CD14-positive monocyte (primary cell): ENCODE results near the gene PSEN1. TPM values are rescaled to one million over a fixed set of nuclear protein-coding genes. Genes with fewer than 3 reads are reported as not detected.
"Not testable (repeated sequence)": the region's sequence is repeated elsewhere in the genome, so short reads cannot be mapped to it uniquely, and the experiment has no call there.

Experiments
- DNase-seq, 3 donors: peaks; one replicate each; pipeline ENCODE4 v3.0.0-alpha.2; 2011 to 2022
- H2AFZ ChIP-seq: 2 replicates; pipeline ENCODE4 v1.6.0; 2012; ENCODE audit warnings: mild to moderate bottlenecking, low read depth, low read length, inconsistent platforms; ENCODE audit not compliant: insufficient read depth, poor library complexity, severe bottlenecking
- H3K27ac ChIP-seq, 2 donors: 1 replicate in 1 of 2; 2 replicates in 1 of 2; pipeline ENCODE4 v1.5.1; 2012 to 2013; ENCODE audit warnings: low read length in 2 of 2, control low read depth in 1 of 2, inconsistent platforms in 1 of 2, low read depth in 1 of 2, mild to moderate bottlenecking in 1 of 2
- H3K27me3 ChIP-seq, 2 donors: one replicate each; pipeline versions ENCODE4 v1.6.0 to v1.6.1; 2011 to 2013; ENCODE audit warnings: low read length in 2 of 2; ENCODE audit not compliant: control insufficient read depth in 2 of 2, insufficient read depth in 2 of 2
- H3K36me3 ChIP-seq, 2 donors: replicated peaks in 1 of 2; 1 replicate in 1 of 2; 2 replicates in 1 of 2; pipeline versions ENCODE4 v1.5.1 to v1.6.1; 2012 to 2013; ENCODE audit warnings: low read length in 2 of 2, control low read depth in 1 of 2, inconsistent platforms in 1 of 2, mild to moderate bottlenecking in 1 of 2; ENCODE audit not compliant: insufficient read depth in 2 of 2, control insufficient read depth in 1 of 2
- H3K4me1 ChIP-seq, 2 donors: 1 replicate in 1 of 2; 2 replicates in 1 of 2; pipeline versions ENCODE4 v1.5.1 to v1.6.1; 2012 to 2013; ENCODE audit warnings: low read length in 2 of 2, control low read depth in 1 of 2, inconsistent platforms in 1 of 2, mild to moderate bottlenecking in 1 of 2, moderate library complexity in 1 of 2; ENCODE audit not compliant: insufficient read depth in 2 of 2, control insufficient read depth in 1 of 2
- H3K4me2 ChIP-seq: replicated peaks from 2 replicates; pipeline ENCODE3; 2012; ENCODE audit warnings: low read length, moderate library complexity, mild to moderate bottlenecking; ENCODE audit not compliant: poor library complexity, severe bottlenecking; ENCODE audit errors: extremely low read depth
- H3K4me3 ChIP-seq, 3 experiments: fragments of 200-600 bp in 1 of 3; sonication (generic) in 1 of 3; replicated peaks in 1 of 3; 1 replicate in 2 of 3; 2 replicates in 1 of 3; pipeline ENCODE4 v1.5.1; 2011 to 2013; ENCODE audit warnings: low read length in 3 of 3, mild to moderate bottlenecking in 3 of 3, control low read depth in 2 of 3, low read depth in 2 of 3, inconsistent platforms in 1 of 3, moderate library complexity in 1 of 3
- H3K79me2 ChIP-seq: 2 replicates; pipeline ENCODE4 v1.6.0; 2012; ENCODE audit warnings: mild to moderate bottlenecking, control low read depth, inconsistent platforms, low read length, moderate library complexity; ENCODE audit not compliant: insufficient read depth
- H3K9ac ChIP-seq: 2 replicates; pipeline ENCODE4 v1.6.0; 2017; ENCODE audit warnings: low read length, mild to moderate bottlenecking; ENCODE audit not compliant: insufficient read depth, poor library complexity, severe bottlenecking
- H3K9me3 ChIP-seq, 2 donors: replicated peaks in 1 of 2; 1 replicate in 1 of 2; 2 replicates in 1 of 2; pipeline versions ENCODE4 v1.5.1 to v1.6.1; 2012 to 2013; ENCODE audit warnings: low read length in 2 of 2, control low read depth in 1 of 2; ENCODE audit not compliant: control insufficient read depth in 1 of 2, insufficient read depth in 1 of 2
- H4K20me1 ChIP-seq: 2 replicates; pipeline ENCODE4 v1.6.0; 2012; ENCODE audit warnings: mild to moderate bottlenecking, low read length, control low read depth, moderate library complexity; ENCODE audit not compliant: insufficient read depth
- H3K27ac Mint-ChIP-seq, 7 donors: one replicate each; pipeline ENCODE4 v1.8.0; 2020; ENCODE audit warnings: mild to moderate bottlenecking in 7 of 7, mixed read lengths in 7 of 7, moderate library complexity in 6 of 7, inconsistent platforms in 2 of 7
- H3K27me3 Mint-ChIP-seq, 3 donors: one replicate each; pipeline ENCODE4 v1.8.0; 2021 to 2022; ENCODE audit warnings: low read depth in 3 of 3, mild to moderate bottlenecking in 3 of 3, mixed read lengths in 3 of 3, moderate library complexity in 3 of 3, inconsistent platforms in 1 of 3
- H3K36me3 Mint-ChIP-seq, 2 donors: one replicate each; pipeline ENCODE4 v1.8.0; 2020; ENCODE audit warnings: mixed read lengths in 2 of 2, inconsistent platforms in 1 of 2, mild to moderate bottlenecking in 1 of 2
- H3K4me1 Mint-ChIP-seq: one replicate; pipeline ENCODE4 v1.8.0; 2020; ENCODE audit warnings: mild to moderate bottlenecking, mixed read lengths
- H3K4me3 Mint-ChIP-seq, 2 donors: one replicate each; pipeline ENCODE4 v1.8.0; 2020; ENCODE audit warnings: mild to moderate bottlenecking in 2 of 2, mixed read lengths in 2 of 2, moderate library complexity in 1 of 2
- H3K9me3 Mint-ChIP-seq, 7 donors: one replicate each; pipeline ENCODE4 v1.8.0; 2020 to 2022; ENCODE audit warnings: mixed read lengths in 7 of 7, mild to moderate bottlenecking in 6 of 7, moderate library complexity in 6 of 7, inconsistent platforms in 2 of 7
- CTCF ChIP-seq: fragments of 200-600 bp; IDR thresholded peaks from one replicate; pipeline ENCODE4 v1.8.0; 2022; ENCODE audit warnings: antibody characterized with exemption, mild to moderate bottlenecking
- WGBS: methylation state at CpG from one replicate; pipeline ENCODE4 v1.1.5; 2013; ENCODE audit warnings: missing lambda C conversion rate; ENCODE audit not compliant: insufficient coverage; 5-methylcytosine and 5-hydroxymethylcytosine counted together
- intact Hi-C, 2 donors: fragments of 100-400 bp; cut with micrococcal nuclease; formaldehyde crosslinking; loops; one replicate each; pipeline versions ENCODE4 v1.15.0 to v1.15.1; 2023
- polyA plus RNA-seq, 3 donors: library from polyadenylated mRNA; depleted of rRNA in 1 of 3; unstranded in 2 of 3; stranded (reverse) in 1 of 3; fragments of 300-500 nt in 2 of 3; fragments of >200 nt in 1 of 3; fragmentation: Illumina TruSeq in 2 of 3; gene quantifications; 1 replicate in 2 of 3; 2 replicates in 1 of 3; pipeline ENCODE4 v1.2.3, GENCODE V29; 2012 to 2021

The PSEN1 gene
- polyA plus RNA-seq, 3 donors: 42.4 to 130 (median 85.6) TPM

- H3K27me3 Mint-ChIP-seq: no peaks in the 10 kb centered on the region
- H3K9me3 Mint-ChIP-seq: no peaks in the 10 kb centered on the region
- Histone ChIP-seq H2AFZ (no peak overlapping the region), H3K27ac (no peak overlapping the region), H3K4me3 (no peak overlapping the region), H4K20me1 (peaks cover 98% of the 10 kb centered on the region), H3K9me3 (no peaks in the 10 kb centered on the region), H3K79me2 (peaks cover 49% of the 10 kb centered on the region), H3K4me1 (no peaks in the 10 kb centered on the region), H3K27me3 (no peaks in the 10 kb centered on the region), H3K4me2 (no peak overlapping the region), H3K36me3 (peaks cover 86 to 100% of the 10 kb centered on the region in 2 donors), H3K9ac (no peak overlapping the region)
- DNase-seq: no peak
- 100% methylated on average over 2 of the region's 9 CpGs for WGBS
- TF ChIP-seq CTCF: no peak
- no peak overlapping the region for H3K4me3 Mint-ChIP-seq
- H3K27ac Mint-ChIP-seq: peak overlapping the region in 3 of 7 donors; percentile 13 to 27 (median 24)
- peaks cover 84 to 95% of the 10 kb centered on the region in 2 donors for H3K36me3 Mint-ChIP-seq
- intact Hi-C loops: no loop called here
- H3K4me1 Mint-ChIP-seq: no peaks in the 10 kb centered on the region
These were observed 32.0 kb downstream of the PSEN1 start for GRCh38 chr14:73168274-73168673.

- peaks cover 52% of the 10 kb centered on the region for H3K79me2 ChIP-seq
- DNase-seq: no peak
- TF ChIP-seq CTCF: no peak
These were observed 32.4 kb downstream of the PSEN1 start for GRCh38 chr14:73168691-73169090.

GRCh38 chr14:73169855-73170254 lies 33.5 kb downstream of the PSEN1 start:
- H3K4me1 Mint-ChIP-seq, H3K4me3 ChIP-seq, intact Hi-C loops, H3K9ac ChIP-seq, H3K4me1 ChIP-seq, H3K4me3 Mint-ChIP-seq, H3K27me3 ChIP-seq, DNase-seq, H2AFZ ChIP-seq, H3K4me2 ChIP-seq, H3K9me3 ChIP-seq, H3K9me3 Mint-ChIP-seq, H3K27me3 Mint-ChIP-seq: not testable (repeated sequence)
- H3K27ac Mint-ChIP-seq: peak overlapping the region in 2 of 7 donors; percentile 31 to 86
- peak overlapping the region in 1 of 2 donors; percentile 44 for H3K27ac ChIP-seq
- peaks cover 82% of the 10 kb centered on the region for H4K20me1 ChIP-seq
- peaks cover 46% of the 10 kb centered on the region for H3K79me2 ChIP-seq
- peaks cover 83 to 95% of the 10 kb centered on the region in 2 donors for H3K36me3 Mint-ChIP-seq
- peaks cover 87 to 100% of the 10 kb centered on the region in 2 donors for H3K36me3 ChIP-seq
- WGBS: no CpG with 5 or more reads among the region's 6 CpGs

More at GRCh38 chr14:73168691-73169090, 32.4 kb downstream of the PSEN1 start:
- Histone ChIP-seq H3K4me3 (no peak overlapping the region), H3K9me3 (no peaks in the 10 kb centered on the region), H3K9ac (no peak overlapping the region), H4K20me1 (peaks cover 94% of the 10 kb centered on the region), H3K36me3 (peaks cover 86 to 100% of the 10 kb centered on the region in 2 donors), H3K4me2 (no peak overlapping the region), H2AFZ (no peak overlapping the region), H3K27ac (peak overlapping the region in 1 of 2 donors; percentile 44), H3K27me3 (no peaks in the 10 kb centered on the region), H3K4me1 (no peaks in the 10 kb centered on the region)
- peaks cover 84 to 95% of the 10 kb centered on the region in 2 donors for H3K36me3 Mint-ChIP-seq
- intact Hi-C loops: no loop called here
- H3K9me3 Mint-ChIP-seq: no peaks in the 10 kb centered on the region
- no peaks in the 10 kb centered on the region for H3K27me3 Mint-ChIP-seq
- peak overlapping the region in 2 of 7 donors; percentile 13 to 80 for H3K27ac Mint-ChIP-seq
- 98% methylated on average over 14 of the region's 14 CpGs for WGBS
- no peaks in the 10 kb centered on the region for H3K4me1 Mint-ChIP-seq
- H3K4me3 Mint-ChIP-seq: no peak overlapping the region
